SK-N-SH (cell line): ENCODE measurements around the gene LDAH. TPM values are rescaled to one million over a fixed set of nuclear protein-coding genes. Genes with fewer than 3 reads are reported as not detected.

Experiments used
- CTCF ChIA-PET: fragments of 300-600, 350-600 bp; formaldehyde crosslinking; extraction: SDS; loops from one replicate; lab custom pipeline; 2021; lab: Yijun Ruan, JAX
- POLR2A ChIA-PET: fragments of 350-600 bp; sonication (Branson Sonifier 250); formaldehyde crosslinking; extraction: SDS; loops from one replicate; lab custom pipeline; 2020; ENCODE audit warnings: antibody characterized with exemption, inconsistent platforms; lab: Yijun Ruan, JAX
- DNase-seq: peaks from one replicate; pipeline ENCODE4 v3.0.0; 2012
- H2AFZ ChIP-seq: fragments of 200-600 bp; sonication (generic); 2 replicates; pipeline ENCODE4 v1.8.1; 2016; ENCODE audit warnings: antibody characterized with exemption, mild to moderate bottlenecking, low read depth
- H3F3A ChIP-seq: fragments of 200-600 bp; sonication (generic); replicated peaks from 2 replicates; pipeline ENCODE3; 2016; ENCODE audit warnings: antibody characterized with exemption, mild to moderate bottlenecking; ENCODE audit not compliant: insufficient read depth
- H3K27ac ChIP-seq, 2 experiments: fragments of 200-500 bp in 1 of 2; fragments of 200-600 bp in 1 of 2; sonication (Bioruptor generic) in 1 of 2; sonication (generic), shearing (Covaris generic) in 1 of 2; 2 replicates each; pipeline versions ENCODE4 v1.5.1 to v1.6.1; 2014 to 2016; ENCODE audit warnings: low read depth in 2 of 2, inconsistent platforms in 1 of 2, low read length in 1 of 2, mild to moderate bottlenecking in 1 of 2, mixed read lengths in 1 of 2
- H3K27me3 ChIP-seq: fragments of 200-600 bp; sonication (generic), shearing (Covaris generic); 2 replicates; pipeline ENCODE4 v1.6.1; 2016; ENCODE audit warnings: mixed run types; ENCODE audit not compliant: insufficient read depth
- H3K36me3 ChIP-seq, 2 experiments: fragments of 200-500 bp in 1 of 2; fragments of 200-600 bp in 1 of 2; sonication (Bioruptor generic) in 1 of 2; sonication (generic) in 1 of 2; replicated peaks in 1 of 2; 2 replicates each; pipeline versions ENCODE3 to v1.5.1; 2014 to 2016; ENCODE audit warnings: low read length in 1 of 2, mild to moderate bottlenecking in 1 of 2; ENCODE audit not compliant: insufficient read depth in 2 of 2, control insufficient read depth in 1 of 2
- H3K4me1 ChIP-seq, 2 experiments: fragments of 200-500 bp in 1 of 2; fragments of 200-600 bp in 1 of 2; sonication (Bioruptor generic) in 1 of 2; sonication (generic), shearing (Covaris generic) in 1 of 2; 2 replicates each; pipeline versions ENCODE4 v1.5.1 to v1.6.1; 2014 to 2016; ENCODE audit warnings: low read depth in 1 of 2, low read length in 1 of 2, mixed run types in 1 of 2; ENCODE audit not compliant: insufficient read depth in 2 of 2, control insufficient read depth in 1 of 2
- H3K4me2 ChIP-seq: fragments of 200-600 bp; sonication (generic), shearing (Covaris generic); 2 replicates; pipeline ENCODE4 v1.6.1; 2017; ENCODE audit warnings: mixed run types
- H3K4me3 ChIP-seq, 2 experiments: fragments of 200-500 bp in 1 of 2; fragments of 200-600 bp in 1 of 2; sonication (Bioruptor generic) in 1 of 2; sonication (generic), shearing (Covaris generic) in 1 of 2; 2 replicates each; pipeline versions ENCODE4 v1.5.1 to v1.8.1; 2014 to 2016; ENCODE audit warnings: low read depth in 2 of 2, inconsistent platforms in 1 of 2, low read length in 1 of 2, mild to moderate bottlenecking in 1 of 2, mixed read lengths in 1 of 2, moderate library complexity in 1 of 2
- H3K79me2 ChIP-seq: fragments of 200-600 bp; sonication (generic); 2 replicates; pipeline ENCODE4 v1.8.1; 2017; ENCODE audit warnings: mild to moderate bottlenecking; ENCODE audit not compliant: insufficient read depth
- H3K9ac ChIP-seq: fragments of 200-600 bp; sonication (generic); 2 replicates; pipeline ENCODE4 v1.6.1; 2017; ENCODE audit warnings: mixed run types
- H3K9me2 ChIP-seq: fragments of 200-600 bp; sonication (generic); 2 replicates; pipeline ENCODE4 v1.6.1; 2017; ENCODE audit warnings: mixed run types
- H3K9me3 ChIP-seq: fragments of 200-600 bp; sonication (generic); 2 replicates; pipeline ENCODE4 v1.6.1; 2017; ENCODE audit warnings: mixed run types, mild to moderate bottlenecking, moderate library complexity
- H4K20me1 ChIP-seq: fragments of 200-600 bp; sonication (generic); 2 replicates; pipeline ENCODE4 v1.6.1; 2017; ENCODE audit warnings: mild to moderate bottlenecking, mixed run types; ENCODE audit not compliant: insufficient read depth
- CHD2 ChIP-seq: fragments of 150-350 bp; IDR thresholded peaks from 2 replicates; pipeline ENCODE4 v1.6.1; 2018; ENCODE audit warnings: low read length; ENCODE audit not compliant: partially characterized antibody
- EP300 ChIP-seq, 2 experiments: IDR thresholded peaks; 2 replicates each; pipeline versions ENCODE4 v1.4.0 to v1.6.1; 2012; ENCODE audit warnings: borderline replicate concordance in 1 of 2, low read depth in 1 of 2, low read length in 1 of 2
- EZH2phosphoT487 ChIP-seq: fragments of 200-600 bp; sonication (generic); IDR thresholded peaks from 2 replicates; pipeline ENCODE4 v1.6.1; 2017; ENCODE audit warnings: low read depth, mixed run types, mild to moderate bottlenecking, antibody characterized with exemption, moderate library complexity, borderline replicate concordance
- FOSL2 ChIP-seq: IDR thresholded peaks from 2 replicates; pipeline ENCODE4 v1.4.0; 2012; ENCODE audit warnings: low read depth, mild to moderate bottlenecking, moderate library complexity, borderline replicate concordance
- FOXM1 ChIP-seq: IDR thresholded peaks from 2 replicates; pipeline ENCODE4 v1.4.0; 2012; ENCODE audit warnings: low read depth, mild to moderate bottlenecking
- GABPA ChIP-seq: IDR thresholded peaks from 2 replicates; pipeline ENCODE4 v1.4.0; 2012; ENCODE audit warnings: low read depth, mild to moderate bottlenecking
- GATA2 ChIP-seq: sonication (generic); formaldehyde crosslinking; IDR thresholded peaks from 2 replicates; pipeline ENCODE4 v1.5.0; 2020; ENCODE audit warnings: mild to moderate bottlenecking, missing genetic modification reagents
- NFIC ChIP-seq: IDR thresholded peaks from 2 replicates; pipeline ENCODE4 v1.4.0; 2012; ENCODE audit warnings: borderline replicate concordance
- RAD21 ChIP-seq: IDR thresholded peaks from 2 replicates; pipeline ENCODE4 v1.6.1; 2012; ENCODE audit warnings: mild to moderate bottlenecking, low read length
- RFX5 ChIP-seq: IDR thresholded peaks from 2 replicates; pipeline ENCODE4 v1.6.1; 2012; ENCODE audit warnings: mild to moderate bottlenecking, improper control_type of control experiment, low read length
- SIN3A ChIP-seq: IDR thresholded peaks from 2 replicates; pipeline ENCODE4 v1.6.1; 2012; ENCODE audit warnings: low read depth, mild to moderate bottlenecking, low read length, moderate library complexity, borderline replicate concordance
- TAF1 ChIP-seq: IDR thresholded peaks from 2 replicates; pipeline ENCODE4 v1.6.1; 2012; ENCODE audit warnings: low read depth, mild to moderate bottlenecking, low read length, moderate library complexity, borderline replicate concordance
- TCF12 ChIP-seq: IDR thresholded peaks from 2 replicates; pipeline ENCODE4 v1.4.0; 2012
- TEAD4 ChIP-seq: IDR thresholded peaks from 2 replicates; pipeline ENCODE4 v1.4.0; 2012; ENCODE audit warnings: mild to moderate bottlenecking, borderline replicate concordance; ENCODE audit not compliant: insufficient read depth
- USF1 ChIP-seq: IDR thresholded peaks from 2 replicates; pipeline ENCODE4 v1.4.0; 2012; ENCODE audit warnings: low read depth, borderline replicate concordance
- WGBS: methylation state at CpG from one replicate; pipeline ENCODE4 v1.1.6; 2017; ENCODE audit warnings: low lambda C conversion rate; 5-methylcytosine and 5-hydroxymethylcytosine counted together
- polyA plus RNA-seq, 3 experiments: library from polyadenylated mRNA; depleted of rRNA; stranded (reverse); fragments of >200 nt; gene quantifications; 2 replicates each; pipeline ENCODE4 v1.2.3, GENCODE V29; 2012
- TF ChIP-seq, protein P1 (sequence below): IDR thresholded peaks from 2 replicates; pipeline ENCODE4; 2012
- TF ChIP-seq, protein P2 (sequence below): fragments of 150-350 bp; IDR thresholded peaks from 2 replicates; pipeline ENCODE4 v1.6.1; 2016; ENCODE audit warnings: mild to moderate bottlenecking, low read depth, low read length
- TF ChIP-seq, protein P3 (sequence below): IDR thresholded peaks from 2 replicates; pipeline ENCODE4 v1.6.1; 2012; ENCODE audit warnings: mild to moderate bottlenecking, low read depth, low read length, moderate library complexity

Gene LDAH
- polyA plus RNA-seq, 1 of the 3 experiments (the other 2 are of a cell fraction): 12.7 TPM

- TF ChIP-seq TEAD4 (no peak), FOXM1 (no peak), RAD21 (no peak), CHD2 (no peak), FOSL2 (no peak)
- TF ChIP-seq, protein P1, sequence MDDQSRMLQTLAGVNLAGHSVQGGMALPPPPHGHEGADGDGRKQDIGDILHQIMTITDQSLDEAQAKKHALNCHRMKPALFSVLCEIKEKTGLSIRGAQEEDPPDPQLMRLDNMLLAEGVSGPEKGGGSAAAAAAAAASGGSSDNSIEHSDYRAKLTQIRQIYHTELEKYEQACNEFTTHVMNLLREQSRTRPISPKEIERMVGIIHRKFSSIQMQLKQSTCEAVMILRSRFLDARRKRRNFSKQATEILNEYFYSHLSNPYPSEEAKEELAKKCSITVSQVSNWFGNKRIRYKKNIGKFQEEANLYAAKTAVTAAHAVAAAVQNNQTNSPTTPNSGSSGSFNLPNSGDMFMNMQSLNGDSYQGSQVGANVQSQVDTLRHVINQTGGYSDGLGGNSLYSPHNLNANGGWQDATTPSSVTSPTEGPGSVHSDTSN: no peak
These were observed 1.0 kb upstream of the LDAH start (continued) for GRCh38 chr2:20823917-20824316.

DNA sequence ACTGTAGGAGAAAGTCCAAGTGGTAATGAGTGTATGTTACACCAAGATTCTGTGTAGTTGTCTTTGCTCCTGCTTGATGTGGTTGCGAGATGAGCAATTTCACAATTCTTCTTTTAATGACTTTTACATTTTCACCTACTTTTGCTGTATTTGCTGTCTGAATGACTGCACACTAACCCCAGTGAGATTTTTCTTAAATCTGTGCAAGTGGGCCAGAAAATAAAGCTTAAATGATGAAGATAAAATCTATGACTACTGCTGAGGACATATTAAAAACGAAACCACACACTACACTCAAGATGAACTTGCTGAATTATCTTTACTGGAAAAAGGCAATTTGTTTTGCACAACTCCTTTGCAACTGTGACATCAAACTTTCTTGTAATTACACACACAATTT lies 4.1 kb downstream of the LDAH start:
- Histone ChIP-seq H3K36me3 (peaks cover 8 to 9% of the 10 kb centered on the region in 2 experiments), H3K9me2 (no peaks in the 10 kb centered on the region; the same call in 1 of the 2 replicates), H4K20me1 (no peaks in the 10 kb centered on the region), H3K4me3 (no peak overlapping the region), H3K4me2 (no peak overlapping the region), H3F3A (peaks cover 10% of the 10 kb centered on the region), H3K27me3 (no peaks in the 10 kb centered on the region), H3K9ac (no peak overlapping the region), H2AFZ (no peak overlapping the region), H3K4me1 (no peaks in the 10 kb centered on the region), H3K79me2 (peaks cover 65% of the 10 kb centered on the region), H3K9me3 (no peaks in the 10 kb centered on the region), H3K27ac (no peak overlapping the region)
- CTCF ChIA-PET: interaction anchor here (1.1 to 2.4 kb wide), 2 partner anchors 145 to 157 kb away, joined by 3 to 6 read pairs; no protein-coding TSS in a partner anchor
- no peak for DNase-seq
- 80% methylated on average over 2 of the region's 2 CpGs for WGBS
- TF ChIP-seq, protein P2, sequence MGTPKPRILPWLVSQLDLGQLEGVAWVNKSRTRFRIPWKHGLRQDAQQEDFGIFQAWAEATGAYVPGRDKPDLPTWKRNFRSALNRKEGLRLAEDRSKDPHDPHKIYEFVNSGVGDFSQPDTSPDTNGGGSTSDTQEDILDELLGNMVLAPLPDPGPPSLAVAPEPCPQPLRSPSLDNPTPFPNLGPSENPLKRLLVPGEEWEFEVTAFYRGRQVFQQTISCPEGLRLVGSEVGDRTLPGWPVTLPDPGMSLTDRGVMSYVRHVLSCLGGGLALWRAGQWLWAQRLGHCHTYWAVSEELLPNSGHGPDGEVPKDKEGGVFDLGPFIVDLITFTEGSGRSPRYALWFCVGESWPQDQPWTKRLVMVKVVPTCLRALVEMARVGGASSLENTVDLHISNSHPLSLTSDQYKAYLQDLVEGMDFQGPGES: no peak
- TF ChIP-seq EP300 (IDR thresholded peaks at IDR 0.05; ENCODE audit: borderline replicate concordance in 1 of 2, low read depth in 1 of 2, low read length in 1 of 2) (no peak), GABPA (no peak), TCF12 (no peak), TEAD4 (no peak), SIN3A (no peak), USF1 (no peak), GATA2 (CRISPR knock-in tag) (no peak), RFX5 (no peak), CHD2 (no peak), FOXM1 (no peak), NFIC (no peak), RAD21 (no peak), EZH2phosphoT487 (no peak), TAF1 (no peak)
- TF ChIP-seq, protein P3, sequence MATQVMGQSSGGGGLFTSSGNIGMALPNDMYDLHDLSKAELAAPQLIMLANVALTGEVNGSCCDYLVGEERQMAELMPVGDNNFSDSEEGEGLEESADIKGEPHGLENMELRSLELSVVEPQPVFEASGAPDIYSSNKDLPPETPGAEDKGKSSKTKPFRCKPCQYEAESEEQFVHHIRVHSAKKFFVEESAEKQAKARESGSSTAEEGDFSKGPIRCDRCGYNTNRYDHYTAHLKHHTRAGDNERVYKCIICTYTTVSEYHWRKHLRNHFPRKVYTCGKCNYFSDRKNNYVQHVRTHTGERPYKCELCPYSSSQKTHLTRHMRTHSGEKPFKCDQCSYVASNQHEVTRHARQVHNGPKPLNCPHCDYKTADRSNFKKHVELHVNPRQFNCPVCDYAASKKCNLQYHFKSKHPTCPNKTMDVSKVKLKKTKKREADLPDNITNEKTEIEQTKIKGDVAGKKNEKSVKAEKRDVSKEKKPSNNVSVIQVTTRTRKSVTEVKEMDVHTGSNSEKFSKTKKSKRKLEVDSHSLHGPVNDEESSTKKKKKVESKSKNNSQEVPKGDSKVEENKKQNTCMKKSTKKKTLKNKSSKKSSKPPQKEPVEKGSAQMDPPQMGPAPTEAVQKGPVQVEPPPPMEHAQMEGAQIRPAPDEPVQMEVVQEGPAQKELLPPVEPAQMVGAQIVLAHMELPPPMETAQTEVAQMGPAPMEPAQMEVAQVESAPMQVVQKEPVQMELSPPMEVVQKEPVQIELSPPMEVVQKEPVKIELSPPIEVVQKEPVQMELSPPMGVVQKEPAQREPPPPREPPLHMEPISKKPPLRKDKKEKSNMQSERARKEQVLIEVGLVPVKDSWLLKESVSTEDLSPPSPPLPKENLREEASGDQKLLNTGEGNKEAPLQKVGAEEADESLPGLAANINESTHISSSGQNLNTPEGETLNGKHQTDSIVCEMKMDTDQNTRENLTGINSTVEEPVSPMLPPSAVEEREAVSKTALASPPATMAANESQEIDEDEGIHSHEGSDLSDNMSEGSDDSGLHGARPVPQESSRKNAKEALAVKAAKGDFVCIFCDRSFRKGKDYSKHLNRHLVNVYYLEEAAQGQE: no peak
- TF ChIP-seq, protein P1: no peak
- POLR2A ChIA-PET: no interaction called here
